WTC11 (cell line): ENCODE data around the gene IQCE.
A peak's percentile ranks its signal among the peaks of the same experiment; 100 is the strongest.

Source experiments
- FOXK1 ChIP-seq: sonication (generic); formaldehyde crosslinking; IDR thresholded peaks from 2 replicates; pipeline ENCODE4 v1.8.0; 2022; ENCODE audit warnings: mild to moderate bottlenecking, moderate library complexity, missing genetic modification reagents
- MLX ChIP-seq: sonication (generic); formaldehyde crosslinking; IDR thresholded peaks from 2 replicates; pipeline ENCODE4 v1.8.1; 2023; ENCODE audit warnings: mild to moderate bottlenecking, missing genetic modification reagents, moderate library complexity
- NFE2L1 ChIP-seq: sonication (generic); formaldehyde crosslinking; IDR thresholded peaks from 2 replicates; pipeline ENCODE4 v1.8.1; 2023; ENCODE audit warnings: missing genetic modification reagents
- SP1 ChIP-seq: sonication (generic); formaldehyde crosslinking; conservative IDR thresholded peaks from 2 replicates; pipeline ENCODE4 v1.8.1; 2022; ENCODE audit warnings: missing genetic modification reagents
- ZNF121 ChIP-seq: sonication (generic); formaldehyde crosslinking; IDR thresholded peaks from 2 replicates; pipeline ENCODE4 v1.8.0; 2023; ENCODE audit warnings: missing genetic modification reagents
- TF ChIP-seq, protein P1 (sequence below): sonication (generic); formaldehyde crosslinking; IDR thresholded peaks from 2 replicates; pipeline ENCODE4 v1.8.0; 2022; ENCODE audit warnings: missing genetic modification reagents
- TF ChIP-seq, protein P2 (sequence below): fragments of 200-600 bp; IDR thresholded peaks from 2 replicates; pipeline ENCODE4 v1.8.0; 2022; ENCODE audit warnings: antibody characterized with exemption
- TF ChIP-seq, protein P3 (sequence below): sonication (generic); formaldehyde crosslinking; IDR thresholded peaks from 2 replicates; pipeline ENCODE4 v1.8.1; 2023; ENCODE audit warnings: mild to moderate bottlenecking, missing genetic modification reagents, moderate library complexity
- TF ChIP-seq, protein P4 (sequence below): sonication (generic); formaldehyde crosslinking; IDR thresholded peaks from 2 replicates; pipeline ENCODE4 v1.8.0; 2023; ENCODE audit warnings: mild to moderate bottlenecking, missing genetic modification reagents
- TF ChIP-seq, protein P5 (sequence below): sonication (generic); formaldehyde crosslinking; IDR thresholded peaks from 2 replicates; pipeline ENCODE4 v1.8.1; 2023; ENCODE audit warnings: mild to moderate bottlenecking, missing genetic modification reagents, borderline replicate concordance

- TF ChIP-seq, protein P1, sequence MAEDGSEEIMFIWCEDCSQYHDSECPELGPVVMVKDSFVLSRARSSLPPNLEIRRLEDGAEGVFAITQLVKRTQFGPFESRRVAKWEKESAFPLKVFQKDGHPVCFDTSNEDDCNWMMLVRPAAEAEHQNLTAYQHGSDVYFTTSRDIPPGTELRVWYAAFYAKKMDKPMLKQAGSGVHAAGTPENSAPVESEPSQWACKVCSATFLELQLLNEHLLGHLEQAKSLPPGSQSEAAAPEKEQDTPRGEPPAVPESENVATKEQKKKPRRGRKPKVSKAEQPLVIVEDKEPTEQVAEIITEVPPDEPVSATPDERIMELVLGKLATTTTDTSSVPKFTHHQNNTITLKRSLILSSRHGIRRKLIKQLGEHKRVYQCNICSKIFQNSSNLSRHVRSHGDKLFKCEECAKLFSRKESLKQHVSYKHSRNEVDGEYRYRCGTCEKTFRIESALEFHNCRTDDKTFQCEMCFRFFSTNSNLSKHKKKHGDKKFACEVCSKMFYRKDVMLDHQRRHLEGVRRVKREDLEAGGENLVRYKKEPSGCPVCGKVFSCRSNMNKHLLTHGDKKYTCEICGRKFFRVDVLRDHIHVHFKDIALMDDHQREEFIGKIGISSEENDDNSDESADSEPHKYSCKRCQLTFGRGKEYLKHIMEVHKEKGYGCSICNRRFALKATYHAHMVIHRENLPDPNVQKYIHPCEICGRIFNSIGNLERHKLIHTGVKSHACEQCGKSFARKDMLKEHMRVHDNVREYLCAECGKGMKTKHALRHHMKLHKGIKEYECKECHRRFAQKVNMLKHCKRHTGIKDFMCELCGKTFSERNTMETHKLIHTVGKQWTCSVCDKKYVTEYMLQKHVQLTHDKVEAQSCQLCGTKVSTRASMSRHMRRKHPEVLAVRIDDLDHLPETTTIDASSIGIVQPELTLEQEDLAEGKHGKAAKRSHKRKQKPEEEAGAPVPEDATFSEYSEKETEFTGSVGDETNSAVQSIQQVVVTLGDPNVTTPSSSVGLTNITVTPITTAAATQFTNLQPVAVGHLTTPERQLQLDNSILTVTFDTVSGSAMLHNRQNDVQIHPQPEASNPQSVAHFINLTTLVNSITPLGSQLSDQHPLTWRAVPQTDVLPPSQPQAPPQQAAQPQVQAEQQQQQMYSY (CRISPR knock-in tag), result no peak
- TF ChIP-seq, protein P2, sequence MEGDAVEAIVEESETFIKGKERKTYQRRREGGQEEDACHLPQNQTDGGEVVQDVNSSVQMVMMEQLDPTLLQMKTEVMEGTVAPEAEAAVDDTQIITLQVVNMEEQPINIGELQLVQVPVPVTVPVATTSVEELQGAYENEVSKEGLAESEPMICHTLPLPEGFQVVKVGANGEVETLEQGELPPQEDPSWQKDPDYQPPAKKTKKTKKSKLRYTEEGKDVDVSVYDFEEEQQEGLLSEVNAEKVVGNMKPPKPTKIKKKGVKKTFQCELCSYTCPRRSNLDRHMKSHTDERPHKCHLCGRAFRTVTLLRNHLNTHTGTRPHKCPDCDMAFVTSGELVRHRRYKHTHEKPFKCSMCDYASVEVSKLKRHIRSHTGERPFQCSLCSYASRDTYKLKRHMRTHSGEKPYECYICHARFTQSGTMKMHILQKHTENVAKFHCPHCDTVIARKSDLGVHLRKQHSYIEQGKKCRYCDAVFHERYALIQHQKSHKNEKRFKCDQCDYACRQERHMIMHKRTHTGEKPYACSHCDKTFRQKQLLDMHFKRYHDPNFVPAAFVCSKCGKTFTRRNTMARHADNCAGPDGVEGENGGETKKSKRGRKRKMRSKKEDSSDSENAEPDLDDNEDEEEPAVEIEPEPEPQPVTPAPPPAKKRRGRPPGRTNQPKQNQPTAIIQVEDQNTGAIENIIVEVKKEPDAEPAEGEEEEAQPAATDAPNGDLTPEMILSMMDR, result no peak
- TF ChIP-seq SP1 (CRISPR knock-in tag) (no peak), ZNF121 (CRISPR knock-in tag) (peak; percentile 97), NFE2L1 (CRISPR knock-in tag) (no peak), FOXK1 (no peak), MLX (no peak)
- TF ChIP-seq, protein P3, sequence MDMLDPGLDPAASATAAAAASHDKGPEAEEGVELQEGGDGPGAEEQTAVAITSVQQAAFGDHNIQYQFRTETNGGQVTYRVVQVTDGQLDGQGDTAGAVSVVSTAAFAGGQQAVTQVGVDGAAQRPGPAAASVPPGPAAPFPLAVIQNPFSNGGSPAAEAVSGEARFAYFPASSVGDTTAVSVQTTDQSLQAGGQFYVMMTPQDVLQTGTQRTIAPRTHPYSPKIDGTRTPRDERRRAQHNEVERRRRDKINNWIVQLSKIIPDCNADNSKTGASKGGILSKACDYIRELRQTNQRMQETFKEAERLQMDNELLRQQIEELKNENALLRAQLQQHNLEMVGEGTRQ (CRISPR knock-in tag), result no peak
- TF ChIP-seq, protein P4, sequence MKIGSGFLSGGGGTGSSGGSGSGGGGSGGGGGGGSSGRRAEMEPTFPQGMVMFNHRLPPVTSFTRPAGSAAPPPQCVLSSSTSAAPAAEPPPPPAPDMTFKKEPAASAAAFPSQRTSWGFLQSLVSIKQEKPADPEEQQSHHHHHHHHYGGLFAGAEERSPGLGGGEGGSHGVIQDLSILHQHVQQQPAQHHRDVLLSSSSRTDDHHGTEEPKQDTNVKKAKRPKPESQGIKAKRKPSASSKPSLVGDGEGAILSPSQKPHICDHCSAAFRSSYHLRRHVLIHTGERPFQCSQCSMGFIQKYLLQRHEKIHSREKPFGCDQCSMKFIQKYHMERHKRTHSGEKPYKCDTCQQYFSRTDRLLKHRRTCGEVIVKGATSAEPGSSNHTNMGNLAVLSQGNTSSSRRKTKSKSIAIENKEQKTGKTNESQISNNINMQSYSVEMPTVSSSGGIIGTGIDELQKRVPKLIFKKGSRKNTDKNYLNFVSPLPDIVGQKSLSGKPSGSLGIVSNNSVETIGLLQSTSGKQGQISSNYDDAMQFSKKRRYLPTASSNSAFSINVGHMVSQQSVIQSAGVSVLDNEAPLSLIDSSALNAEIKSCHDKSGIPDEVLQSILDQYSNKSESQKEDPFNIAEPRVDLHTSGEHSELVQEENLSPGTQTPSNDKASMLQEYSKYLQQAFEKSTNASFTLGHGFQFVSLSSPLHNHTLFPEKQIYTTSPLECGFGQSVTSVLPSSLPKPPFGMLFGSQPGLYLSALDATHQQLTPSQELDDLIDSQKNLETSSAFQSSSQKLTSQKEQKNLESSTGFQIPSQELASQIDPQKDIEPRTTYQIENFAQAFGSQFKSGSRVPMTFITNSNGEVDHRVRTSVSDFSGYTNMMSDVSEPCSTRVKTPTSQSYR (CRISPR knock-in tag), result no peak
- TF ChIP-seq, protein P5, sequence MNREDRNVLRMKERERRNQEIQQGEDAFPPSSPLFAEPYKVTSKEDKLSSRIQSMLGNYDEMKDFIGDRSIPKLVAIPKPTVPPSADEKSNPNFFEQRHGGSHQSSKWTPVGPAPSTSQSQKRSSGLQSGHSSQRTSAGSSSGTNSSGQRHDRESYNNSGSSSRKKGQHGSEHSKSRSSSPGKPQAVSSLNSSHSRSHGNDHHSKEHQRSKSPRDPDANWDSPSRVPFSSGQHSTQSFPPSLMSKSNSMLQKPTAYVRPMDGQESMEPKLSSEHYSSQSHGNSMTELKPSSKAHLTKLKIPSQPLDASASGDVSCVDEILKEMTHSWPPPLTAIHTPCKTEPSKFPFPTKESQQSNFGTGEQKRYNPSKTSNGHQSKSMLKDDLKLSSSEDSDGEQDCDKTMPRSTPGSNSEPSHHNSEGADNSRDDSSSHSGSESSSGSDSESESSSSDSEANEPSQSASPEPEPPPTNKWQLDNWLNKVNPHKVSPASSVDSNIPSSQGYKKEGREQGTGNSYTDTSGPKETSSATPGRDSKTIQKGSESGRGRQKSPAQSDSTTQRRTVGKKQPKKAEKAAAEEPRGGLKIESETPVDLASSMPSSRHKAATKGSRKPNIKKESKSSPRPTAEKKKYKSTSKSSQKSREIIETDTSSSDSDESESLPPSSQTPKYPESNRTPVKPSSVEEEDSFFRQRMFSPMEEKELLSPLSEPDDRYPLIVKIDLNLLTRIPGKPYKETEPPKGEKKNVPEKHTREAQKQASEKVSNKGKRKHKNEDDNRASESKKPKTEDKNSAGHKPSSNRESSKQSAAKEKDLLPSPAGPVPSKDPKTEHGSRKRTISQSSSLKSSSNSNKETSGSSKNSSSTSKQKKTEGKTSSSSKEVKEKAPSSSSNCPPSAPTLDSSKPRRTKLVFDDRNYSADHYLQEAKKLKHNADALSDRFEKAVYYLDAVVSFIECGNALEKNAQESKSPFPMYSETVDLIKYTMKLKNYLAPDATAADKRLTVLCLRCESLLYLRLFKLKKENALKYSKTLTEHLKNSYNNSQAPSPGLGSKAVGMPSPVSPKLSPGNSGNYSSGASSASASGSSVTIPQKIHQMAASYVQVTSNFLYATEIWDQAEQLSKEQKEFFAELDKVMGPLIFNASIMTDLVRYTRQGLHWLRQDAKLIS (CRISPR knock-in tag), result no peak
Observed at GRCh38 chr7:2635148-2635668, 76.4 kb downstream of the IQCE start.
